Measurements from ENCODE around the gene EVI5. TPM values are rescaled to one million over a fixed set of nuclear protein-coding genes. Genes with fewer than 3 reads are reported as not detected.
"Not testable (repeated sequence)": the region's sequence is repeated elsewhere in the genome, so short reads cannot be mapped to it uniquely, and the experiment has no call there.

The EVI5 gene
- total RNA-seq, 1 donor from 2014 or later = 33.0 TPM

DNA sequence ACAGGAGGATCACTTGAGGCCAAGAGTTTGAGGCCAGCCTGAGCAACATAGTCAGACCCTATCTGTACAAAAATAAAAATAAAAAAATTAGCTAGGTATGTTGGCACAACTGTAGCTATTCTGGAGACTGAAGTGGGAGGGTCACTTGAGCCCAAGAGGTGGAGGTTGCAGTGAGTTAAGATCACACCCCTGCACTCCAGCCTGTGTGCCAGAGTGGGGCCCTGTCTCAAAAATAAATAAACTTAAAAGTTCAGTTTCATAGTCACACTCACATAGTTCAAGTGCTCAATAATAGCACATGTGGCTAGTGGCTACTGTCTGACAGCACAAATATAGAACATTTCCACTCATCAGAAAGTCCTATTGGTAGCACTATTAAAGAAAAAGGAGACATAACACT lies 5.2 kb upstream of the EVI5 start:
- Mint-ChIP-seq H3K9me3 (ENCODE audit: unreplicated experiment) (no peaks in the 10 kb centered on the region), H3K4me1 (ENCODE audit: unreplicated experiment) (peaks cover 11% of the 10 kb centered on the region), H3K4me3 (ENCODE audit: unreplicated experiment) (no peak overlapping the region), H3K36me3 (ENCODE audit: low read depth, unreplicated experiment) (no peaks in the 10 kb centered on the region), H3K27me3 (ENCODE audit: unreplicated experiment) (no peaks in the 10 kb centered on the region), H3K27ac (ENCODE audit: unreplicated experiment) (no peak overlapping the region)
- no peak for TF ChIP-seq CTCF (IDR thresholded peaks at IDR 0.05; ENCODE audit: unreplicated experiment)
- no peak for DNase-seq (ENCODE audit: low spot score)

DNA sequence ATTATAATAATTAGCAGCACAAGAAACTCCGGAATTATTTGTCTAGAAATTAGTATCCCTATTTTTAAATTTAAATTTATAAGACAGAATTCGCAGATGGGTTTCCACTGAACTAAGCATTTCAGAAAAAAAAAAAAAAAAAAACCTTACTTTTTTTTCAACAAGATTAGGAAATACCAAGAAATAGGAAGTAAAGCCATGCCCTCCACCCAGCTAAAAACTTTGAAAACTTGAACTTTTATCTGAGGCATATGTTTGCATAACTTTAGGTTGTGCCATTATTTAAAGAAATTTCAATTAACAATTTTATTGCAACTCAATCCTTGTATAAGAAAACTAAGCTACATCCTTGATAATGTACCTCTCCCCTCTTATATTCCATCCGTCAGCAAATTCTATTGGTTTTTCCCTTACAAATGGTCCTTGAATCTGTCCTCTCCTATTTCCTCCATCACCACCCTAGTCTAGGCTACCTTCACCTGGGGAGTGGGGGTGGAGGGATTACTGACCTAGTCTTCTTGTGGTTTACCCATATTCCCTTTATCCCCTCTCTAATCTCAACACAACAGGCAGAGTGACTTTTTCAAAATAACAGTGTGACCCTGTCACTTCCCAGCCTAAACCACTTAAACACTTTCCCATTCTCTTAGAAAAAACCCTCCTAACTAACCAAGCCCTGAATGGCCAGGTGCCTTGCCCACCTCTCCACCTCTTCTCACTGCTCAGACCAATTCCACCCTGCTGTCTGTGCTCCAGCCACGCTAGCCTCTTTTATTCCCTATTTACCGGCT lies 1.4 kb upstream of the EVI5 start:
- TF ChIP-seq CTCF (IDR thresholded peaks at IDR 0.05; ENCODE audit: unreplicated experiment) = no peak
- Mint-ChIP-seq H3K36me3 (ENCODE audit: low read depth, unreplicated experiment) (no peaks in the 10 kb centered on the region), H3K27me3 (ENCODE audit: unreplicated experiment) (no peaks in the 10 kb centered on the region), H3K4me3 (ENCODE audit: unreplicated experiment) (no peak overlapping the region), H3K27ac (ENCODE audit: unreplicated experiment) (peak overlapping the region; percentile 67), H3K4me1 (ENCODE audit: unreplicated experiment) (peaks cover 15% of the 10 kb centered on the region), H3K9me3 (ENCODE audit: unreplicated experiment) (no peaks in the 10 kb centered on the region)
- DNase-seq (ENCODE audit: low spot score) = no peak

- H3K27ac Mint-ChIP-seq (ENCODE audit: unreplicated experiment) = peak overlapping the region; percentile 88
- peak overlapping the region; percentile 94 for H3K4me3 Mint-ChIP-seq (ENCODE audit: unreplicated experiment)
- H3K27me3 Mint-ChIP-seq (ENCODE audit: unreplicated experiment) = no peaks in the 10 kb centered on the region
- peaks cover 13% of the 10 kb centered on the region for H3K4me1 Mint-ChIP-seq (ENCODE audit: unreplicated experiment)
- H3K9me3 Mint-ChIP-seq (ENCODE audit: unreplicated experiment) = no peaks in the 10 kb centered on the region
- TF ChIP-seq CTCF (IDR thresholded peaks at IDR 0.05; ENCODE audit: unreplicated experiment) = no peak
- peak; percentile 19 for DNase-seq (ENCODE audit: low spot score)
- no peaks in the 10 kb centered on the region for H3K36me3 Mint-ChIP-seq (ENCODE audit: low read depth, unreplicated experiment)
Observed at GRCh38 chr1:92784021-92784638, 778 bp downstream of the EVI5 start.

DNA sequence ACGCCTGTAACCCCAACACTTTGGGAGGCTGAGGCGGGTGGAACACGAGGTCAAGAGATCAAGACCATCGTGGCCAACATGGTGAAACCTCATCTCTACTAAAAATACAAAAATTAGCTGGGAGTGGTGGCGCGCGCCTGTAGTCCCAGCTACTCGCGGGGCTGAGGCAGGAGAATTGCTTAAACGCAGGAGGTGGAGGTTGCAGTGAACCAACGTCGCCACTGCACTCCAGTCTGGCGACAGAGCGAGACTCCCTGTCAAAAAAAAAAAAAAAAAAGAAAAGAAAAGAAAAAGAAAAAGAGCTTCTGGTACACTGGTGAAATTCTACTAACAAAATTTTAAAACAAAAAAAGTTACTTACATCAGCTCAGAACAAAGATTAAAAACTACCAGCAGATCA lies 1.4 kb downstream of the EVI5 start:
- H3K27me3 Mint-ChIP-seq (ENCODE audit: unreplicated experiment); H3K36me3 Mint-ChIP-seq (ENCODE audit: low read depth, unreplicated experiment); H3K9me3 Mint-ChIP-seq (ENCODE audit: unreplicated experiment): not testable (repeated sequence)
- H3K4me1 Mint-ChIP-seq (ENCODE audit: unreplicated experiment) = peaks cover 13% of the 10 kb centered on the region
- H3K27ac Mint-ChIP-seq (ENCODE audit: unreplicated experiment) = peak overlapping the region; percentile 88
- H3K4me3 Mint-ChIP-seq (ENCODE audit: unreplicated experiment) = peak overlapping the region; percentile 94
- DNase-seq (ENCODE audit: low spot score) = peak; percentile 22

- TF ChIP-seq CTCF (IDR thresholded peaks at IDR 0.05; ENCODE audit: unreplicated experiment) = no peak
- Mint-ChIP-seq H3K27me3 (ENCODE audit: unreplicated experiment) (no peaks in the 10 kb centered on the region), H3K36me3 (ENCODE audit: low read depth, unreplicated experiment) (no peaks in the 10 kb centered on the region), H3K27ac (ENCODE audit: unreplicated experiment) (no peak overlapping the region), H3K9me3 (ENCODE audit: unreplicated experiment) (no peaks in the 10 kb centered on the region), H3K4me1 (ENCODE audit: unreplicated experiment) (peaks cover 21% of the 10 kb centered on the region), H3K4me3 (ENCODE audit: unreplicated experiment) (no peak overlapping the region)
- no peak for DNase-seq (ENCODE audit: low spot score)
Observed at GRCh38 chr1:92778376-92778775, 6.5 kb downstream of the EVI5 start.
